Cardiac fibroblast (primary cell): ENCODE measurements around the gene TERT.

ENCODE experiments used
- DNase-seq, 2 donors: peaks; one replicate each; pipeline versions ENCODE4 v3.0.0 to v3.0.0-alpha.2; 2010; ENCODE audit warnings: low read depth in 2 of 2
- H3K4me3 ChIP-seq, 2 donors: replicated peaks in 1 of 2; 1 replicate in 1 of 2; 2 replicates in 1 of 2; pipeline ENCODE4 v1.5.1; 2011; ENCODE audit warnings: low read depth in 2 of 2, low read length in 2 of 2, mild to moderate bottlenecking in 2 of 2, moderate library complexity in 1 of 2
- CTCF ChIP-seq: IDR thresholded peaks from one replicate; pipeline ENCODE4 v1.5.1; 2011; ENCODE audit warnings: low read depth, mild to moderate bottlenecking, low read length, inconsistent platforms

TERT gene

GRCh38 chr5:1315709-1316587 is 21.1 kb upstream of the TERT start:
- DNase-seq = peak; percentile 7 to 11
- no peak overlapping the region for H3K4me3 ChIP-seq

GRCh38 chr5:1315018-1315708 is 20.3 kb upstream of the TERT start:
- TF ChIP-seq CTCF = no peak
- no peak overlapping the region for H3K4me3 ChIP-seq
- no peak for DNase-seq

More at GRCh38 chr5:1315709-1316587, 21.1 kb upstream of the TERT start:
- no peak for TF ChIP-seq CTCF

- DNase-seq = no peak
- no peak overlapping the region for H3K4me3 ChIP-seq
- no peak for TF ChIP-seq CTCF
These were observed 19.7 kb upstream of the TERT start for GRCh38 chr5:1314564-1314982.

GRCh38 chr5:1312993-1313833 is 18.3 kb upstream of the TERT start:
- no peak for DNase-seq
- no peak overlapping the region for H3K4me3 ChIP-seq
- TF ChIP-seq CTCF = no peak

- no peak for TF ChIP-seq CTCF
- H3K4me3 ChIP-seq = no peak overlapping the region
- DNase-seq = no peak
These were observed 17.3 kb upstream of the TERT start for GRCh38 chr5:1312206-1312605.

GRCh38 chr5:1311439-1312055 is 16.7 kb upstream of the TERT start:
- H3K4me3 ChIP-seq = no peak overlapping the region
- TF ChIP-seq CTCF = no peak
- DNase-seq = no peak
